ENCODE measurements around the gene MSL3.

DNA sequence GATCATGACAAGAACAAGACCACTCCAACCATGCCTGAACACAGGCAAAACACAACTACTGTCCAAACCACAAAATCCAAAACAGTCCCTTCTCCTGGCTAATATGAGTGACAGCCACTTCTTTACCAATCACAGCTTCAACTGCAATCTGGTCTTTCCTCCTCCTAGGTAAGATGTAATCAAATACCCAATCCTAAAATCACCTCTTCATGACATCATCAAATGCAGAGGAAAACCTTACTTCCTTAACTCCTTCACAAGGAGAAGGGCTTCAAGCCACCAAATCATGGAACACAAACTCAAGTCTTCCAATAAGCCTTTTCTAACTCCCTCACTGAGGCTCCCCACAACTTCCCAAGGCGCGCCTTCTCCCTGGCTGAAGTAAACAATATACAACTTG, 4.4 kb upstream of the MSL3 start:
- TF ChIP-seq, protein P1, sequence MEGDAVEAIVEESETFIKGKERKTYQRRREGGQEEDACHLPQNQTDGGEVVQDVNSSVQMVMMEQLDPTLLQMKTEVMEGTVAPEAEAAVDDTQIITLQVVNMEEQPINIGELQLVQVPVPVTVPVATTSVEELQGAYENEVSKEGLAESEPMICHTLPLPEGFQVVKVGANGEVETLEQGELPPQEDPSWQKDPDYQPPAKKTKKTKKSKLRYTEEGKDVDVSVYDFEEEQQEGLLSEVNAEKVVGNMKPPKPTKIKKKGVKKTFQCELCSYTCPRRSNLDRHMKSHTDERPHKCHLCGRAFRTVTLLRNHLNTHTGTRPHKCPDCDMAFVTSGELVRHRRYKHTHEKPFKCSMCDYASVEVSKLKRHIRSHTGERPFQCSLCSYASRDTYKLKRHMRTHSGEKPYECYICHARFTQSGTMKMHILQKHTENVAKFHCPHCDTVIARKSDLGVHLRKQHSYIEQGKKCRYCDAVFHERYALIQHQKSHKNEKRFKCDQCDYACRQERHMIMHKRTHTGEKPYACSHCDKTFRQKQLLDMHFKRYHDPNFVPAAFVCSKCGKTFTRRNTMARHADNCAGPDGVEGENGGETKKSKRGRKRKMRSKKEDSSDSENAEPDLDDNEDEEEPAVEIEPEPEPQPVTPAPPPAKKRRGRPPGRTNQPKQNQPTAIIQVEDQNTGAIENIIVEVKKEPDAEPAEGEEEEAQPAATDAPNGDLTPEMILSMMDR (IDR thresholded peaks at IDR 0.05; ENCODE audit: low read depth, low read length) = no peak
- TF ChIP-seq EZH2phosphoT487 (IDR thresholded peaks at IDR 0.05; ENCODE audit: low read depth) = no peak

Measured in OCI-LY3 (cell line).